Measurements from ENCODE around the gene LPGAT1. TPM values are rescaled to one million over a fixed set of nuclear protein-coding genes. Genes with fewer than 3 reads are reported as not detected.

LPGAT1 gene
- total RNA-seq, 2 donors from 2014 or later: 24.4 to 50.1 TPM

DNA sequence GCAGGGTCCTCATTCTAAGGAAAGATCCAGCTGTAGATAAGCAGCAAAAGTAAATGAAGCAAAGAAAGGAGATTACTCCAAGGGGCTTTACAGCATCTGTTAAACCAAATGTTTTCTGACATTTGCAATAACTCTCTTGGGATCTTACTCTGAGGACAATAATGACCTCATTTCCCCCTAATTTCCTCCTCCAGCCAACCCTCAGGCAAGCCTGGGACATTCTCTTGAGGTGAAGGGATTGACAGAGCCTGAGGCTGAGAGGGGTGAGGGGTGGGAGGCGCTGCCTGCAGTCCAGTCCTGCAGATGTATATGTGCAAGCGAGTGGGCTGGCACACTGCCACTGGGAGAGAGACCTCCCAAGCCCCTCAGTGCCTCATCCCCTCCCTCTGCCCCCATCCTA is 114.6 kb downstream of the LPGAT1 start:
- intact Hi-C loops (cut with DNase I): no loop called here
- H3K36me3 ChIP-seq (replicated peaks in 1 of 2; ENCODE audit: insufficient read depth in 1 of 2, low read depth in 2 of 2): no peaks in the 10 kb centered on the region
- 84 to 94% methylated on average over 2 of the region's 2 CpGs for WGBS, 2 donors
- H3K4me1 ChIP-seq: no peaks in the 10 kb centered on the region
- ATAC-seq (no peak), DNase-seq (no peak)
- H3K27ac ChIP-seq: no peak overlapping the region
- TF ChIP-seq, protein P1, sequence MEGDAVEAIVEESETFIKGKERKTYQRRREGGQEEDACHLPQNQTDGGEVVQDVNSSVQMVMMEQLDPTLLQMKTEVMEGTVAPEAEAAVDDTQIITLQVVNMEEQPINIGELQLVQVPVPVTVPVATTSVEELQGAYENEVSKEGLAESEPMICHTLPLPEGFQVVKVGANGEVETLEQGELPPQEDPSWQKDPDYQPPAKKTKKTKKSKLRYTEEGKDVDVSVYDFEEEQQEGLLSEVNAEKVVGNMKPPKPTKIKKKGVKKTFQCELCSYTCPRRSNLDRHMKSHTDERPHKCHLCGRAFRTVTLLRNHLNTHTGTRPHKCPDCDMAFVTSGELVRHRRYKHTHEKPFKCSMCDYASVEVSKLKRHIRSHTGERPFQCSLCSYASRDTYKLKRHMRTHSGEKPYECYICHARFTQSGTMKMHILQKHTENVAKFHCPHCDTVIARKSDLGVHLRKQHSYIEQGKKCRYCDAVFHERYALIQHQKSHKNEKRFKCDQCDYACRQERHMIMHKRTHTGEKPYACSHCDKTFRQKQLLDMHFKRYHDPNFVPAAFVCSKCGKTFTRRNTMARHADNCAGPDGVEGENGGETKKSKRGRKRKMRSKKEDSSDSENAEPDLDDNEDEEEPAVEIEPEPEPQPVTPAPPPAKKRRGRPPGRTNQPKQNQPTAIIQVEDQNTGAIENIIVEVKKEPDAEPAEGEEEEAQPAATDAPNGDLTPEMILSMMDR (IDR thresholded peaks at IDR 0.05): no peak
- TF ChIP-seq POLR2A (IDR thresholded peaks at IDR 0.05): no peak
- H3K9me3 ChIP-seq: no peaks in the 10 kb centered on the region
- H3K4me3 ChIP-seq: no peak overlapping the region
- H3K27me3 ChIP-seq: no peaks in the 10 kb centered on the region

DNA sequence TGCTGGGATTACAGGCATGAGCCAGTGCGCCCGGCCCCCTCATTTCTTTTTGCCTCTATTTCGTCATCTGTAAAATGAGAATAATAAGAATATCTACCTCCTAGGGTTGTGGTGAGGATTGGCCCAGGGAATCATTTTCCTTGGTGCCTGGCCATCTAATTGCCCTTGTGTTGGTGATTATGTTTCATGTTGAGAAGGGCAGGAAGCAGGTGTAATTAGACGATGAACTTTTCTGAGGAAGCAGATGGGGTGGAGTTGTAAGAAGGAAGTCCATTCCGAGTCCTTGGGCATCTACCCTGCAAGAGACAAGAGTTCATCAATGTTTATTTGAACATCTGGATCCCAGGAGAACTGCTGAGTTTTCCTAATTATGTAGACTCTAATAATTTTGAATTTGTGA is 116.4 kb downstream of the LPGAT1 start:
- no peak for TF ChIP-seq POLR2A (IDR thresholded peaks at IDR 0.05)
- TF ChIP-seq, protein P1 (IDR thresholded peaks at IDR 0.05): no peak
- intact Hi-C loops (cut with DNase I): no loop called here
- Histone ChIP-seq H3K27me3 (no peaks in the 10 kb centered on the region), H3K9me3 (no peaks in the 10 kb centered on the region), H3K27ac (no peak overlapping the region), H3K4me1 (no peaks in the 10 kb centered on the region), H3K36me3 (replicated peaks in 1 of 2; ENCODE audit: insufficient read depth in 1 of 2, low read depth in 2 of 2) (no peaks in the 10 kb centered on the region), H3K4me3 (no peak overlapping the region)
- ATAC-seq (no peak), DNase-seq (no peak)
- 79 to 85% methylated on average over 5 of the region's 5 CpGs for WGBS, 2 donors

DNA sequence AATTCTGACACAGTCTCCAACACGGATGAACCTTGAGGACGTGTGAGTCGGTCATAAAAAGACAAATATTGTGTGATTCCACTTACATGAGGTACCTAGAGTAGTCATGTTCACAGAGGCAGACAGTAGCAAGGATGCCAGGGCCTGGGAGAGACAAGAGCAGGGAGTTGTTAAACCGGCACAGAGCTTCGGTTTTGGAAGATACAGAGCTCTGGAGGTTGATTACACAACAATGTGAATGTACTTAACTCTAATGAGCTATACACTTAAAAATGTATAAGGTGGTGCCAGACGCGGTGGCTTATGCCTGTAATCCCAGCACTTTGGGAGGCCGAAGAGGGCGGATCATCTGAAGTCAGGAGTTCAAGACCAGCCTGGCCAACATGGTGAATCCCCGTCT is 117.3 kb downstream of the LPGAT1 start:
- no peaks in the 10 kb centered on the region for H3K4me1 ChIP-seq
- H3K27ac ChIP-seq: no peak overlapping the region
- H3K36me3 ChIP-seq (replicated peaks in 1 of 2; ENCODE audit: insufficient read depth in 1 of 2, low read depth in 2 of 2): no peaks in the 10 kb centered on the region
- DNase-seq: no peak
- no peaks in the 10 kb centered on the region for H3K9me3 ChIP-seq
- intact Hi-C loops (cut with DNase I): no loop called here
- H3K4me3 ChIP-seq: no peak overlapping the region
- 82 to 84% methylated on average over 10 of the region's 10 CpGs for WGBS, 2 donors
- no peaks in the 10 kb centered on the region for H3K27me3 ChIP-seq
- TF ChIP-seq, protein P1 (IDR thresholded peaks at IDR 0.05): no peak
- TF ChIP-seq POLR2A (IDR thresholded peaks at IDR 0.05): no peak
- ATAC-seq: no peak

DNA sequence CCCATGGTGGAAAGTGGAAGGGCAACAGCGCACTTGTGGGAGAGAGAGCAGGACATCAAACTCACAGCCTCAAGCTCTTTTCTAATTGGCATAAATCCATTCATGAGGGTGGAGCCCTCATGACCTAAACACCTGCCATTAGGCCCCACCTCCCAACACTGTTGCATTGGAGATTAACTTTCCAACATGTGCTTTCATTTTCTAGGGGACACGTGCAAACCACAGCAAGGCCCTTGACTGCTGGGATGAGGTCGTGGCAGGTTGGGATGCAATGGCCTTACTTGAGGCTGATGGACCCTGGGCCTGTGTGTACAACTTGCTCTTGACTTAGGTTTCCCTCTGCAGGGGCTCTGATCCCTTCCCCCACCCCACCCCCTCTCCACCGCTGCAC is 119.3 kb downstream of the LPGAT1 start:
- DNase-seq (no peak), ATAC-seq (no peak)
- TF ChIP-seq POLR2A (IDR thresholded peaks at IDR 0.05): no peak
- TF ChIP-seq, protein P1 (IDR thresholded peaks at IDR 0.05): no peak
- no peak overlapping the region for H3K4me3 ChIP-seq
- H3K27ac ChIP-seq: no peak overlapping the region
- H3K9me3 ChIP-seq: no peaks in the 10 kb centered on the region
- no peaks in the 10 kb centered on the region for H3K36me3 ChIP-seq (replicated peaks in 1 of 2; ENCODE audit: insufficient read depth in 1 of 2, low read depth in 2 of 2)
- WGBS, 2 donors: 83 to 86% methylated on average over 4 of the region's 4 CpGs
- no peaks in the 10 kb centered on the region for H3K27me3 ChIP-seq
- intact Hi-C loops (cut with DNase I): no loop called here
- H3K4me1 ChIP-seq: no peaks in the 10 kb centered on the region

DNA sequence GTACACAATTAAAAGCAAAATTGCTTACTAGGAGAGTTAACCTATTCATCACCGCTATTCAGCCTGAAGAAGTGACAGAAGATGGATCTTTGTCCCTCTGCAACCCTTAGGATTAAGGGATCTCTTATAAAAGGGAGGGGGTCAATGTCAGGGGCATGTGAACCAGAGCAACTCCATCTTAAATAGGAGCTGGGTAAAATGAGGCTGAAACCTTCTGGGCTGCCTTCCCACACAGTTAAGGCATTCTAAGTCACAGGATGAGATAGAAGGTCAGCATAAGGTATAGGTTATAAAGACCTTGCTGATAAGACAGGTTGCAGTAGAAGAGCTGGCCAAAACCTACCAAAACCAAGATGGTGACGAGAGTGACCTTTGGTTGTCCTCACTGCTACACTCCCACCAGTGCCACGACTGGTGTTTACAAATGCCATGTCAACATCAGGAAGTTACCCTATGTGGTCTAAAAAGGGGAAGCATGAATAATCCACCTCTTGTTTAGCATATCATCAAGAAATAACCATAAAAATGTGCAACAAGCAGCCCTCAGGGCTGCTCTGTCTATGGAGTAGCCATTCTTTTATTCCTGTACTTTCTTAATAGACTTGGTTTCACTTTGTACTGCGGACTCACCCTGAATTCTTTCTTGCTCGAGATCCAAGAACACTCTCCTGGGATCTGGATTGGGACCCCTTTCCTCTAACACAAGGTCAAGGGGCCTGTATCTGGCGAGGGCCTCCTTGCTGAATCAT is 119.8 kb downstream of the LPGAT1 start:
- Histone ChIP-seq H3K36me3 (replicated peaks in 1 of 2; ENCODE audit: insufficient read depth in 1 of 2, low read depth in 2 of 2) (no peaks in the 10 kb centered on the region), H3K27ac (no peak overlapping the region), H3K9me3 (no peaks in the 10 kb centered on the region), H3K4me3 (no peak overlapping the region), H3K27me3 (no peaks in the 10 kb centered on the region), H3K4me1 (no peaks in the 10 kb centered on the region)
- intact Hi-C loops (cut with DNase I): no loop called here
- DNase-seq (no peak), ATAC-seq (no peak)
- 74 to 82% methylated on average over 5 to 6 of the region's 6 CpGs for WGBS, 2 donors
- TF ChIP-seq, protein P1 (IDR thresholded peaks at IDR 0.05): no peak
- TF ChIP-seq POLR2A (IDR thresholded peaks at IDR 0.05): no peak

All from body of pancreas (tissue), 4 donors.